ENCODE results near the gene C6orf47.

DNA sequence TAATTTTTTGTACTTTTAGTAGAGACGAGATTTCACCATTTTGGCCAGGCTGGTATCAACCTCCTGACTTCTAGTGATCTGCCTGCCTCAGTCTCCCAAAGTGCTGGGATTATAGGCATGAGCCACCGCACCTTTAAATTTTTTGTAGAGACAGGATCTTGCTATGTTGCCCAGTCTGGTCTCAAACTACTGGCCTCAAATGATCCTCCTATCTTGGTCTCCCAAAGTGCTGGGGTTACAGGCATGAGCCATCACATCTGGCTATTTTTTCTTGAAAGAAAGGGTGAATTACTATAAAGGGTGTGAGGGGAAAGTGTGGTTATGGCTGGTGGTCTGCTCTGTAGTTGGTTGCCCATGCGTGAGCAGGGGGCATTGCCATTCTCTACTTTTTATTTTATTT, 47.6 kb upstream of the C6orf47 start:
- TF ChIP-seq EZH2phosphoT487 (IDR thresholded peaks at IDR 0.05; ENCODE audit: insufficient read depth, low read depth): no peak
- no peak for TF ChIP-seq EZH2 (IDR thresholded peaks at IDR 0.05; ENCODE audit: insufficient read depth, poor library complexity, severe bottlenecking)

All from GM23248 (cell line).